ENCODE results near the gene UBA7. TPM values are rescaled to one million over a fixed set of nuclear protein-coding genes. Genes with fewer than 3 reads are reported as not detected.
A peak's percentile ranks its signal among the peaks of the same experiment; 100 is the strongest.

UBA7 gene
- total and polyA plus RNA-seq, 2 experiments from 2014 or later: 0.14 to 0.50 TPM

GRCh38 chr3:49787182-49787464 is 26.6 kb downstream of the UBA7 start (continued):
- TF ChIP-seq STAT1 (IDR thresholded peaks at IDR 0.05; ENCODE audit: unreplicated experiment) (no peak), CREB1 (CRISPR knock-in tag; IDR thresholded peaks at IDR 0.05; ENCODE audit: low read depth) (no peak), EZH2phosphoT487 (IDR thresholded peaks at IDR 0.05; ENCODE audit: unreplicated experiment) (no peak), ZNF331 (CRISPR knock-in tag; IDR thresholded peaks at IDR 0.05; ENCODE audit: low read depth) (no peak), POLR2AphosphoS5 (IDR thresholded peaks at IDR 0.05; ENCODE audit: low read depth) (no peak)

DNA sequence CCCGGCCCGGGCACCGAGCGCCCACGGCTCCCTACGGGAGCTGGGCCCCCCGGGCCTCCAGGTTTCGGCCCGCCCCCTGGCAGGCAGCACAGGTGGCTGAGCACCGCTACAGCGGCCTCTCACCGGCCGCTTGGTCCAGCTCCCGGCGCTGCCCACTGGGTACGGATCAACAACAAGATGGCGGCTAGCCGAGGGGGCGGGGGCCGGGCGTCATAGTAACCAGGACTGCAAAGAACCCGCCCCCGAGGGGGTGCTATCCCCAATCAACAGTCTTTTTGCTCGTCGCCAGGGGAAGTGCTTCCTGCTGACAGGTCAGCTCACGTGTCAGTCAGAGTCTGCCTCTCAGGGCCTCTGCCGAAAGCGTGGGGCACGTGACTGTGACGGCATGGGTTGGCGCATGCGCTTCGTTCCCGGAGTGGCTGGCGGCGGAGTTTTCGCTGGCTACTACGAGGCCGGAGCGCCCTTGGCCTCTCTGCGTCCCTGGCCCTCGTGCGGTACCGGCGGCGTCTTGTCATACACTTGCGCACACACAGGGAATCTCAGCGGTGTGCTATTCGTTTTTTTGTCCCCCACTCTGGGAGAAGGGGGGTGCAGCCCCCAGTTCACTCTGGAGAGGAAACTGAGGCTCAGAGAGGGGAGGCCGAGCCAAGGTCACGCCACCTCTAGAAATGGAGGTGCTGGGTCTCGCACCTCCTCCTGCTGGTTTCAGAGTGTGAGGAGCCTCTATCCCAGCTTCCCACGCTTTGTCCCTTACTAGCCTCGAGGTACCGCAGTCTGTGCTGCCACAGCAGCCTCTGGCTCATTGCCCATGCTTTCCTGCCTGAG is 27.2 kb downstream of the UBA7 start, which contains the start of gene IP6K1:
Gene IP6K1, minus strand, starts transcription at position 186 of the 825 bp plus-strand sequence. CDS start 38,502 bp downstream, outside the sequence.
- Histone ChIP-seq H2AFZ (peak within 1 kb of the TSS; percentile 88), H3K79me2 (replicated peaks; ENCODE audit: insufficient read depth) (peaks cover 46% of the 10 kb centered on the region), H3K27ac (ENCODE audit: low read depth) (peak within 1 kb of the TSS; percentile 74; the same call in 1 of the 2 replicates), H3K4me3 (peak within 1 kb of the TSS; percentile 96), H3K4me2 (peak within 1 kb of the TSS; percentile 86), H3K36me3 (ENCODE audit: insufficient read depth) (peaks cover 14% of the 10 kb centered on the region), H3K4me1 (ENCODE audit: insufficient read depth) (peaks cover 7% of the 10 kb centered on the region), H4K20me1 (replicated peaks; ENCODE audit: insufficient read depth) (peaks cover 8% of the 10 kb centered on the region), H3F3A (replicated peaks; ENCODE audit: low read depth) (no peaks in the 10 kb centered on the region; the same call in 1 of the 2 replicates), H3K9me2 (ENCODE audit: insufficient read depth) (no peaks in the 10 kb centered on the region), H3K27me3 (ENCODE audit: insufficient read depth) (no peaks in the 10 kb centered on the region)
- TF ChIP-seq ZNF114 (CRISPR knock-in tag; IDR thresholded peaks at IDR 0.05): no peak
- peak; percentile 95 for TF ChIP-seq POLR2AphosphoS5 (IDR thresholded peaks at IDR 0.05; ENCODE audit: low read depth)
- TF ChIP-seq REST (IDR thresholded peaks at IDR 0.05; ENCODE audit: unreplicated experiment): no peak
- peak; percentile 92 for TF ChIP-seq CREB1 (CRISPR knock-in tag; IDR thresholded peaks at IDR 0.05; ENCODE audit: low read depth)
- peaks cover 7% of the 10 kb centered on the region for H3K4me1 Mint-ChIP-seq
- H3K27me3 Mint-ChIP-seq (ENCODE audit: insufficient read depth, low read depth, poor library complexity): peaks cover 5% of the 10 kb centered on the region
- H3K9me3 Mint-ChIP-seq: no peaks in the 10 kb centered on the region
- peak within 1 kb of the TSS; percentile 95 for H3K27ac Mint-ChIP-seq
- DNase-seq (ENCODE audit: low spot score) (peak; percentile 100), ATAC-seq (peak; percentile 90)
- peaks cover 19% of the 10 kb centered on the region for H3K36me3 Mint-ChIP-seq (ENCODE audit: low read depth)
- peak within 1 kb of the TSS; percentile 90 for H3K4me3 Mint-ChIP-seq

All from GM23338 (cell line).